HG02571 (cell line): ENCODE data around the gene HELT.
"Not testable (repeated sequence)": the region's sequence is repeated elsewhere in the genome, so short reads cannot be mapped to it uniquely, and the experiment has no call there.

ENCODE experiments used
- ATAC-seq: cut with Tn5 transposase; IDR thresholded peaks from one replicate; pipeline ENCODE4 v1.9.1; 2021; ENCODE audit warnings: mild to moderate bottlenecking, moderate library complexity; ENCODE audit not compliant: unreplicated experiment

The HELT gene

GRCh38 chr4:185035284-185035683 lies 17.0 kb downstream of the HELT start:
- no peak for ATAC-seq

GRCh38 chr4:185036019-185036418 lies 17.7 kb downstream of the HELT start:
- no peak for ATAC-seq

GRCh38 chr4:185036842-185037241 lies 18.6 kb downstream of the HELT start:
- no peak for ATAC-seq

GRCh38 chr4:185039508-185040273 lies 21.4 kb downstream of the HELT start:
- ATAC-seq, result peak; percentile 81

GRCh38 chr4:185040523-185040922 lies 22.2 kb downstream of the HELT start:
- no peak for ATAC-seq

GRCh38 chr4:185050286-185050685 lies 32.0 kb downstream of the HELT start:
- ATAC-seq, result not testable (repeated sequence)

GRCh38 chr4:185051283-185051682 lies 33.0 kb downstream of the HELT start:
- not testable (repeated sequence) for ATAC-seq

GRCh38 chr4:185053746-185054145 lies 35.5 kb downstream of the HELT start:
- no peak for ATAC-seq

- ATAC-seq, result no peak
Measured at GRCh38 chr4:185054272-185054671, 36.0 kb downstream of the HELT start.

GRCh38 chr4:185054886-185055285 lies 36.6 kb downstream of the HELT start:
- ATAC-seq, result no peak

- no peak for ATAC-seq
Measured at GRCh38 chr4:185061610-185062009, 43.3 kb downstream of the HELT start.

GRCh38 chr4:185062606-185063005 lies 44.3 kb downstream of the HELT start:
- no peak for ATAC-seq

- no peak for ATAC-seq
Measured at GRCh38 chr4:185066179-185066578, 47.9 kb downstream of the HELT start.

- no peak for ATAC-seq
Measured at GRCh38 chr4:185068837-185069236, 50.5 kb downstream of the HELT start.
